ENCODE results near the gene PRKN. TPM values are rescaled to one million over a fixed set of nuclear protein-coding genes. Genes with fewer than 3 reads are reported as not detected.

PRKN gene
- total and polyA plus RNA-seq, 2 experiments from 2014 or later = 0.10 to 0.84 TPM

GRCh38 chr6:161641175-161641574 is 1086.4 kb downstream of the PRKN start (continued):
- TF ChIP-seq REST (IDR thresholded peaks at IDR 0.05; ENCODE audit: unreplicated experiment) (no peak), EZH2 (IDR thresholded peaks at IDR 0.05; ENCODE audit: low read depth, unreplicated experiment) (no peak), ETS1 (IDR thresholded peaks at IDR 0.05) (no peak), JUNB (IDR thresholded peaks at IDR 0.05; ENCODE audit: unreplicated experiment) (no peak), CREB1 (CRISPR knock-in tag; IDR thresholded peaks at IDR 0.05; ENCODE audit: low read depth) (no peak), EZH2phosphoT487 (IDR thresholded peaks at IDR 0.05; ENCODE audit: unreplicated experiment) (no peak), ZNF331 (CRISPR knock-in tag; IDR thresholded peaks at IDR 0.05; ENCODE audit: low read depth) (no peak), NANOG (IDR thresholded peaks at IDR 0.05; ENCODE audit: borderline replicate concordance) (no peak)

GRCh38 chr6:161639772-161640171 is 1087.8 kb downstream of the PRKN start:
- H3K27ac ChIP-seq (ENCODE audit: low read depth) = no peak overlapping the region
- H3K9me3 Mint-ChIP-seq = peaks cover 8% of the 10 kb centered on the region
- no peak overlapping the region for H3K4me3 Mint-ChIP-seq
- H3K27ac Mint-ChIP-seq = no peak overlapping the region
- H3K27me3 Mint-ChIP-seq (ENCODE audit: insufficient read depth, low read depth, poor library complexity) = peaks cover 2% of the 10 kb centered on the region
- DNase-seq (ENCODE audit: low spot score) (no peak), ATAC-seq (no peak)
- H3K4me3 ChIP-seq = no peak overlapping the region
- TF ChIP-seq JUNB (IDR thresholded peaks at IDR 0.05; ENCODE audit: unreplicated experiment) (no peak), ZNF462 (CRISPR knock-in tag; IDR thresholded peaks at IDR 0.05) (no peak)
- H3K9me2 ChIP-seq (ENCODE audit: insufficient read depth) = no peaks in the 10 kb centered on the region
- no peaks in the 10 kb centered on the region for H3K36me3 ChIP-seq (ENCODE audit: insufficient read depth)
- H3F3A ChIP-seq (replicated peaks; ENCODE audit: low read depth) = no peaks in the 10 kb centered on the region
- H3K79me2 ChIP-seq (replicated peaks; ENCODE audit: insufficient read depth) = no peaks in the 10 kb centered on the region
- no peak overlapping the region for H2AFZ ChIP-seq
- H3K27me3 ChIP-seq (ENCODE audit: insufficient read depth) = no peaks in the 10 kb centered on the region
- peaks cover 7% of the 10 kb centered on the region for H3K36me3 Mint-ChIP-seq (ENCODE audit: low read depth)
- no peaks in the 10 kb centered on the region; the same call in 1 of the 2 replicates for H3K4me1 ChIP-seq (ENCODE audit: insufficient read depth)
- H3K4me2 ChIP-seq = no peak overlapping the region
- H3K4me1 Mint-ChIP-seq = peaks cover 18% of the 10 kb centered on the region
- no peaks in the 10 kb centered on the region for H4K20me1 ChIP-seq (replicated peaks; ENCODE audit: insufficient read depth)

All from GM23338 (cell line).